ENCODE measurements around the gene KCNMA1. TPM values are rescaled to one million over a fixed set of nuclear protein-coding genes. Genes with fewer than 3 reads are reported as not detected.

Gene KCNMA1
- total and polyA plus RNA-seq, 8 donors: 2.8 to 21.1 (median 4.3) TPM

- H3K4me3 ChIP-seq: no peak overlapping the region
- no peaks in the 10 kb centered on the region for H3K36me3 ChIP-seq
- no peak overlapping the region for H3K27ac ChIP-seq
- no peaks in the 10 kb centered on the region for H3K9me3 ChIP-seq
- ATAC-seq (no peak), DNase-seq (no peak)
- H3K27me3 ChIP-seq: peaks cover 0 to 9% of the 10 kb centered on the region in 2 donors
- H3K4me1 ChIP-seq: no peaks in the 10 kb centered on the region
- TF ChIP-seq CTCF (IDR thresholded peaks at IDR 0.05): no peak
- intact Hi-C loops (cut with DNase I): no loop called here
Measured at GRCh38 chr10:77290528-77291155, 347.0 kb downstream of the KCNMA1 start.

- H3K27ac ChIP-seq: no peak overlapping the region
- no peak for DNase-seq
- H3K27me3 ChIP-seq: peaks cover 0 to 9% of the 10 kb centered on the region in 2 donors
- H3K9me3 ChIP-seq: no peaks in the 10 kb centered on the region
- intact Hi-C loops (cut with DNase I): no loop called here
- TF ChIP-seq CTCF (IDR thresholded peaks at IDR 0.05): no peak
- no peak for ATAC-seq
- H3K4me1 ChIP-seq: no peaks in the 10 kb centered on the region
- no peaks in the 10 kb centered on the region for H3K36me3 ChIP-seq
- no peak overlapping the region for H3K4me3 ChIP-seq
Measured at GRCh38 chr10:77289790-77290189, 347.8 kb downstream of the KCNMA1 start.

- Histone ChIP-seq H3K4me1 (no peaks in the 10 kb centered on the region), H3K27me3 (peaks cover 0 to 14% of the 10 kb centered on the region in 2 donors), H3K27ac (no peak overlapping the region), H3K9me3 (no peaks in the 10 kb centered on the region), H3K36me3 (no peaks in the 10 kb centered on the region), H3K4me3 (no peak overlapping the region)
- DNase-seq (no peak), ATAC-seq (no peak)
- intact Hi-C loops (cut with DNase I): no loop called here
- TF ChIP-seq CTCF (IDR thresholded peaks at IDR 0.05): no peak
Measured at GRCh38 chr10:77289027-77289501, 348.5 kb downstream of the KCNMA1 start.

- Histone ChIP-seq H3K4me3 (no peak overlapping the region), H3K9me3 (no peaks in the 10 kb centered on the region), H3K27me3 (peaks cover 0 to 18% of the 10 kb centered on the region in 2 donors), H3K27ac (no peak overlapping the region), H3K4me1 (no peaks in the 10 kb centered on the region), H3K36me3 (no peaks in the 10 kb centered on the region)
- peak; percentile 41 for ATAC-seq
- no peak for DNase-seq
- no peak for TF ChIP-seq CTCF (IDR thresholded peaks at IDR 0.05)
- intact Hi-C loops (cut with DNase I): no loop called here
Measured at GRCh38 chr10:77287647-77288120, 349.9 kb downstream of the KCNMA1 start.

GRCh38 chr10:77286531-77287508 is 350.8 kb downstream of the KCNMA1 start:
- ATAC-seq: no peak
- Histone ChIP-seq H3K27me3 (peaks cover 0 to 26% of the 10 kb centered on the region in 2 donors), H3K4me3 (no peak overlapping the region), H3K9me3 (no peaks in the 10 kb centered on the region), H3K36me3 (no peaks in the 10 kb centered on the region), H3K27ac (no peak overlapping the region), H3K4me1 (no peaks in the 10 kb centered on the region)
- no peak for TF ChIP-seq CTCF (IDR thresholded peaks at IDR 0.05)
- intact Hi-C loops (cut with DNase I): no loop called here
- DNase-seq: no peak

Data from left lung (tissue), 10 donors.